GM18858 (cell line): ENCODE measurements around the gene ACADS.

Source experiments
- ATAC-seq: cut with Tn5 transposase; IDR thresholded peaks from one replicate; pipeline ENCODE4 v1.9.1; 2021; ENCODE audit not compliant: unreplicated experiment

The ACADS gene

GRCh38 chr12:120700886-120701285 is 24.7 kb upstream of the ACADS start:
- ATAC-seq: no peak

GRCh38 chr12:120702637-120703036 is 23.0 kb upstream of the ACADS start:
- ATAC-seq: no peak

- no peak for ATAC-seq
Measured at GRCh38 chr12:120703311-120703942, 22.2 kb upstream of the ACADS start.

GRCh38 chr12:120705618-120706017 is 20.0 kb upstream of the ACADS start:
- no peak for ATAC-seq

GRCh38 chr12:120706029-120706428 is 19.6 kb upstream of the ACADS start:
- no peak for ATAC-seq

- no peak for ATAC-seq
Measured at GRCh38 chr12:120708651-120709050, 17.0 kb upstream of the ACADS start.

GRCh38 chr12:120710031-120710804 is 15.4 kb upstream of the ACADS start, which contains the start of gene UNC119B:
TSS of gene UNC119B (plus strand) at chr12:120710458. CDS start at chr12:120710475, 17 bp downstream.
- no peak for ATAC-seq

- no peak for ATAC-seq
Measured at GRCh38 chr12:120710805-120711296, 14.8 kb upstream of the ACADS start.

- no peak for ATAC-seq
Measured at GRCh38 chr12:120711411-120711810, 14.2 kb upstream of the ACADS start.

- no peak for ATAC-seq
Measured at GRCh38 chr12:120712610-120713009, 13.0 kb upstream of the ACADS start.

- ATAC-seq: peak; percentile 52
Measured at GRCh38 chr12:120713861-120714482, 11.7 kb upstream of the ACADS start.

- ATAC-seq: no peak
Measured at GRCh38 chr12:120718055-120718454, 7.6 kb upstream of the ACADS start.

GRCh38 chr12:120719072-120719471 is 6.6 kb upstream of the ACADS start:
- no peak for ATAC-seq

GRCh38 chr12:120719496-120720233 is 6.0 kb upstream of the ACADS start:
- ATAC-seq: no peak

- no peak for ATAC-seq
Measured at GRCh38 chr12:120720234-120720986, 5.2 kb upstream of the ACADS start.

- ATAC-seq: no peak
Measured at GRCh38 chr12:120720987-120721801, 4.4 kb upstream of the ACADS start.

- no peak for ATAC-seq
Measured at GRCh38 chr12:120721866-120722265, 3.8 kb upstream of the ACADS start.

GRCh38 chr12:120722784-120723183 is 2.8 kb upstream of the ACADS start:
- ATAC-seq: no peak

- ATAC-seq: no peak
Measured at GRCh38 chr12:120724720-120725119, 906 bp upstream of the ACADS start.
